Ovary (tissue), 9 donors: ENCODE results near the gene CNR1. TPM values are rescaled to one million over a fixed set of nuclear protein-coding genes. Genes with fewer than 3 reads are reported as not detected.

Experiments used
- DNase-seq, 5 donors: peaks; one replicate each; pipeline ENCODE4 v3.0.0-alpha.2; 2019 to 2020
- H3K27ac ChIP-seq, 2 donors: fragments of 200-600 bp; one replicate each; pipeline versions ENCODE4 v1.5.1 to v1.8.0; 2019 to 2022
- H3K27me3 ChIP-seq: fragments of 200-600 bp; one replicate; pipeline ENCODE4 v1.8.0; 2022
- H3K36me3 ChIP-seq: fragments of 200-600 bp; sonication (generic); one replicate; pipeline ENCODE4 v1.5.1; 2019
- H3K4me1 ChIP-seq: one replicate; pipeline ENCODE4 v1.8.1; 2013; ENCODE audit warnings: mild to moderate bottlenecking, moderate library complexity; ENCODE audit not compliant: insufficient read depth
- H3K4me3 ChIP-seq: fragments of 200-600 bp; sonication (generic); one replicate; pipeline ENCODE4 v1.5.1; 2017
- H3K9me3 ChIP-seq, 2 donors: fragments of 200-600 bp in 1 of 2; sonication (generic) in 1 of 2; one replicate each; pipeline versions ENCODE4 v1.5.1 to v1.8.1; 2013 to 2019; ENCODE audit warnings: mild to moderate bottlenecking in 1 of 2, moderate library complexity in 1 of 2
- EP300 ChIP-seq: sonication (generic); formaldehyde crosslinking; IDR thresholded peaks from one replicate; pipeline ENCODE4 v1.6.1; 2017; ENCODE audit warnings: antibody characterized with exemption
- POLR2A ChIP-seq: fragments of 450-650 bp; IDR thresholded peaks from one replicate; pipeline ENCODE4 v1.6.1; 2017; ENCODE audit warnings: antibody characterized with exemption, mild to moderate bottlenecking, moderate library complexity
- WGBS, 3 donors: extraction: QIAGEN DNeasy Blood & Tissue Kit in 1 of 3; methylation state at CpG; one replicate each; pipeline versions ENCODE4 v1.1.5 to v1.1.7; 2013 to 2017; 5-methylcytosine and 5-hydroxymethylcytosine counted together
- intact Hi-C, 4 donors: fragments of 100-400 bp; cut with DNase I; formaldehyde crosslinking; loops; one replicate each; pipeline versions ENCODE4 v1.11.0 to v1.15.1; 2022 to 2023
- polyA plus RNA-seq, 2 donors: library from polyadenylated mRNA; stranded (reverse); fragments of 200-250 nt in 1 of 2; fragments of 350-450 nt in 1 of 2; fragmentation: Illumina TruSeq in 1 of 2; extraction: RNeasy Lipid Tissue Mini Kit (QIAGEN cat#74804) in 1 of 2; gene quantifications; one replicate each; pipeline ENCODE4 v1.2.3, GENCODE V29; 2013 to 2014
- total RNA-seq, 7 donors: library from RNA; depleted of rRNA in 2 of 7; stranded (reverse); fragments of >200 nt in 2 of 7; fragmentation: NEBNext Ultra II Directional in 3 of 7; extraction: Animal tissue kit (Norgen Biotek cat#: 25700) in 3 of 7; gene quantifications; one replicate each; pipeline versions ENCODE4 v1.1.0 to v1.2.4, GENCODE V29; 2016 to 2023
- TF ChIP-seq, protein P1 (sequence below), 3 donors: fragments of 450-650 bp in 2 of 3; fragments of 200-600 bp in 1 of 3; IDR thresholded peaks; one replicate each; pipeline versions ENCODE4 v1.5.1 to v1.8.0; 2016 to 2022; ENCODE audit warnings: antibody characterized with exemption in 3 of 3, mild to moderate bottlenecking in 1 of 3
- donor health status: DM: no; HTN: no; CAD: no; lungs with moderate emphysema.
- donor health status: DM: no; HTN: no; CAD: no.
- donor health status: Bipolar disorder and iron deficiency.
- donor health status: DM: yes; HTN: yes; CAD: no.
- donor health status: DM: no; HTN: no; CAD: no.
- donor health status: DM: yes; HTN: yes; CAD: no.

CNR1 gene
- total and polyA plus RNA-seq, 9 donors = 0.43 to 4.2 (median 1.8) TPM

DNA sequence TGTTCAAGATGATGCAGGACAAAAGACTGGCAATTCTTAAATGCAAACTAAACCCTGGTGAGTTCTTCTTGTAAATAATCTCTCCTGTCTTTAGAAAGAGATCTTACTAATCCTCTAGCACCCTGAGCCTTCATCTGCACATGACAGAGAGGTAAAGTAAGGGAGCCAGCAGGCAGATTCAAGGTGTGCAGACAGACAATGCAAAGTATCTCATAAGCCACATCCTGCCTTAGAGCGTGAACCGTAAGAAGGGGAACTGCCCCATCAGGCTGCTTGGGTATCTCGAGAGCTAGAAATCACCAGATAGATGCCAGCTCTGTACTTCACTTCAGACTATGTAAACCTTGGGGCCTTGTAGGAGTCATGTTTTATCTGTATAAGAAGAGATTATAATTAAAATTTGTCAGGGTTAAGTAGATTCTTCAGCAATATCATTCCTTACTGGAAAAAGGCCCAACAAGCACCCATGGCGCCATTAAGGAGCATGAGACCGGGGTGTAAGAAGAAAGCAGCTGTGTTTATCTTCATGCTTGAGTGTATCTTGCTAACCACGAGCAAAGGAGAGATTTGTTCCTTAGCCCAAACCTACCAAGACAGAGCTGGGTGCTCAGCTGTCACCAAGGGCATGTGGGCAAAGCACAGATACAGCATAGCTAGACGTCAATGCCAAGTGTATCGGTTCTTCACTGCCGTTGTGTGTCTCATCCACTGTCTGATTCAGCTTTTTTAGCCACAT, 24.4 kb downstream of the CNR1 start:
- no peaks in the 10 kb centered on the region for H3K4me1 ChIP-seq
- no peak for DNase-seq
- TF ChIP-seq EP300 = no peak
- TF ChIP-seq, protein P1, sequence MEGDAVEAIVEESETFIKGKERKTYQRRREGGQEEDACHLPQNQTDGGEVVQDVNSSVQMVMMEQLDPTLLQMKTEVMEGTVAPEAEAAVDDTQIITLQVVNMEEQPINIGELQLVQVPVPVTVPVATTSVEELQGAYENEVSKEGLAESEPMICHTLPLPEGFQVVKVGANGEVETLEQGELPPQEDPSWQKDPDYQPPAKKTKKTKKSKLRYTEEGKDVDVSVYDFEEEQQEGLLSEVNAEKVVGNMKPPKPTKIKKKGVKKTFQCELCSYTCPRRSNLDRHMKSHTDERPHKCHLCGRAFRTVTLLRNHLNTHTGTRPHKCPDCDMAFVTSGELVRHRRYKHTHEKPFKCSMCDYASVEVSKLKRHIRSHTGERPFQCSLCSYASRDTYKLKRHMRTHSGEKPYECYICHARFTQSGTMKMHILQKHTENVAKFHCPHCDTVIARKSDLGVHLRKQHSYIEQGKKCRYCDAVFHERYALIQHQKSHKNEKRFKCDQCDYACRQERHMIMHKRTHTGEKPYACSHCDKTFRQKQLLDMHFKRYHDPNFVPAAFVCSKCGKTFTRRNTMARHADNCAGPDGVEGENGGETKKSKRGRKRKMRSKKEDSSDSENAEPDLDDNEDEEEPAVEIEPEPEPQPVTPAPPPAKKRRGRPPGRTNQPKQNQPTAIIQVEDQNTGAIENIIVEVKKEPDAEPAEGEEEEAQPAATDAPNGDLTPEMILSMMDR (IDR thresholded peaks at IDR 0.05) = no peak
- TF ChIP-seq POLR2A = no peak
- intact Hi-C loops = no loop called here
- H3K9me3 ChIP-seq = no peaks in the 10 kb centered on the region
- no peak overlapping the region for H3K27ac ChIP-seq
- 83 to 87% (median 84%) methylated on average over 9 of the region's 9 CpGs for WGBS, 3 donors
- no peaks in the 10 kb centered on the region for H3K27me3 ChIP-seq
- no peaks in the 10 kb centered on the region for H3K36me3 ChIP-seq
- H3K4me3 ChIP-seq = no peak overlapping the region

DNA sequence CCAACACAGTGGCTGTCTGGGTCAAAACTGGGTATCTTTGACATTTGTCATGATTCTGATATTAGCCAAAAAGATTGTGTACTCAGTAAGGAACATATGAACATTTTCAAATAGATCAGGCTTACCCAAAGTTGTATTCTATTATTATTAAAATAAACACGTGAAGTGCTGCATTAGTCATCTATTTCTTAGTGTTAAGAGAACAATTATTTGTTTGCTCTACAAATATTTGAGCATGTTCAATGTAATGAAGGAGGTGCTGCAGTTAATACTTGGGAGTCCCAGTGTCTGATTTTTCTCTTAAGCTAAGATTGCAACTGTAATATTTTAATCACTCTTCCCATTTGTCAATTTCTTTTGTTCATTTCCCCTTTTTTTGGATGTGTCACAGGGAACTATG, 28.2 kb downstream of the CNR1 start:
- Histone ChIP-seq H3K27ac (no peak overlapping the region), H3K9me3 (no peaks in the 10 kb centered on the region), H3K4me1 (no peaks in the 10 kb centered on the region), H3K4me3 (no peak overlapping the region), H3K36me3 (no peaks in the 10 kb centered on the region), H3K27me3 (no peaks in the 10 kb centered on the region)
- no peak for DNase-seq
- TF ChIP-seq POLR2A (no peak), EP300 (no peak)
- TF ChIP-seq, protein P1 (IDR thresholded peaks at IDR 0.05) = no peak
- intact Hi-C loops = no loop called here
- 35 to 66% (median 47%) methylated on average over 1 of the region's 1 CpG for WGBS, 3 donors

DNA sequence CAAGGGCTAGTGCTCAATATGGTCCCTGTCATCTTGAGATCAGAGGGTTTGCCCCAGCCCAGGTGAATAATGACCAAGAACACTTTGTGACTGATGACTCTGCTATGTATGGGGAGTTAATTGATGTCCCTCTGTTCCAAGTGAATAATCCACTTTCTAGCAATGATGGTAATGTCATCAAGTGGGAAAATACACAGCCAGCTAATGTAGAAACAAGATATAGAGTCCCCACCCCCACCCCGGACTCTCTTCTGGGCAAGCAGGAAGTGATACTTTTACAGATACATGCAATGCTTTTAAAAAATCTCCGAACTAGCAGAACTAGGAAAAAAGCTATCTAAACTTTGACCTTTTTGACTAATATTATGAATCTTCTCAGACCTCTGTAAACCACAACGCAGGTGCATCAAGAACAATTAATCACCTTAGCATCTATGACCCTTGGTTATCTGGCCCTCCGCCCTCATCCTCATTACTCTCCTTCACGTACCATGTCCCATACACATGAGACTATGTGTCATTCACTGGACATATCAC, 30.5 kb downstream of the CNR1 start:
- H3K27me3 ChIP-seq = no peaks in the 10 kb centered on the region
- 46 to 78% (median 67%) methylated on average over 5 of the region's 5 CpGs for WGBS, 3 donors
- no peaks in the 10 kb centered on the region for H3K36me3 ChIP-seq
- H3K4me3 ChIP-seq = no peak overlapping the region
- H3K4me1 ChIP-seq = no peaks in the 10 kb centered on the region
- H3K27ac ChIP-seq = no peak overlapping the region
- no peaks in the 10 kb centered on the region for H3K9me3 ChIP-seq
- TF ChIP-seq EP300 (no peak), POLR2A (no peak)
- TF ChIP-seq, protein P1 (IDR thresholded peaks at IDR 0.05) = no peak
- intact Hi-C loops = no loop called here
- no peak for DNase-seq

DNA sequence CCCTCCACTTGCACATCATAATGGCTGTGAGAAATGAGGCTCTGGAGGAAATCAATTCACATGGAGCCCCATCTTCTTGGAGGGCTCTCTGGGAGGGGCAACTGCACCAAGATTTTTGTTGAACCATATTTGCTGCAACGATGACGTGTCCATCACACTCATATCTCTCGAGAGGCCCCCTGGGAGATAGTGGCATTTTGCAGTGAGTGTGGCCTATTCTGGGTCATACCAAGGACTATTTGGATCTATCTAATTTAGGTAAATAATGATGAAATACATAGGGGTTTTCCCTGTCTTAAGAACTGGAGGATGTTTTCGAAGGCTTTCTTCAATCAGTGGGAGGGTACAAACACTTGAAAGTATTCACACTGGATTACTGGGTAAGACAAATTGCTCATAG, 31.6 kb downstream of the CNR1 start:
- no peak overlapping the region for H3K27ac ChIP-seq
- no peak for TF ChIP-seq POLR2A
- TF ChIP-seq EP300 = no peak
- TF ChIP-seq, protein P1 (IDR thresholded peaks at IDR 0.05) = no peak
- intact Hi-C loops = no loop called here
- no peaks in the 10 kb centered on the region for H3K9me3 ChIP-seq
- H3K4me1 ChIP-seq = no peaks in the 10 kb centered on the region
- no peak for DNase-seq
- no peaks in the 10 kb centered on the region for H3K36me3 ChIP-seq
- H3K4me3 ChIP-seq = no peak overlapping the region
- 84 to 93% (median 88%) methylated on average over 4 of the region's 4 CpGs for WGBS, 3 donors
- no peaks in the 10 kb centered on the region for H3K27me3 ChIP-seq
